Muscle layer of colon (tissue), 2 donors: ENCODE data around the gene ILK.

Experiments used
- H3K27ac ChIP-seq: one replicate; pipeline ENCODE4 v1.7.0; 2013; ENCODE audit warnings: low read depth, mild to moderate bottlenecking, low read length, moderate library complexity
- H3K27me3 ChIP-seq, 2 donors: one replicate each; pipeline ENCODE4 v1.7.0; 2013; ENCODE audit warnings: low read length in 2 of 2, mild to moderate bottlenecking in 2 of 2; ENCODE audit not compliant: insufficient read depth in 2 of 2, control insufficient read depth in 1 of 2
- H3K36me3 ChIP-seq: one replicate; pipeline ENCODE4 v1.7.0; 2013; ENCODE audit warnings: mild to moderate bottlenecking, low read length; ENCODE audit not compliant: insufficient read depth
- H3K4me1 ChIP-seq: one replicate; pipeline ENCODE4 v1.7.0; 2013; ENCODE audit warnings: mild to moderate bottlenecking, low read length; ENCODE audit not compliant: insufficient read depth
- H3K4me3 ChIP-seq, 2 donors: one replicate each; pipeline ENCODE4 v1.7.0; 2013; ENCODE audit warnings: low read length in 2 of 2, low read depth in 1 of 2, mild to moderate bottlenecking in 1 of 2, moderate library complexity in 1 of 2
- H3K9ac ChIP-seq: one replicate; pipeline ENCODE4 v1.7.0; 2013; ENCODE audit warnings: low read length
- H3K9me3 ChIP-seq: one replicate; pipeline ENCODE4 v1.7.0; 2013; ENCODE audit warnings: mild to moderate bottlenecking, low read length
- donor health status: abdominal sarcoma.
- donor health status: Adenocarcinoma of cecum.

Gene ILK

GRCh38 chr11:6627762-6628241 lies 24.2 kb downstream of the ILK start:
- H3K27ac ChIP-seq: no peak overlapping the region
- no peaks in the 10 kb centered on the region for H3K9me3 ChIP-seq
- no peaks in the 10 kb centered on the region for H3K4me1 ChIP-seq
- no peaks in the 10 kb centered on the region for H3K27me3 ChIP-seq
- H3K4me3 ChIP-seq: no peak overlapping the region
- no peak overlapping the region for H3K9ac ChIP-seq
- H3K36me3 ChIP-seq: peaks cover 83% of the 10 kb centered on the region

- Histone ChIP-seq H3K4me1 (no peaks in the 10 kb centered on the region), H3K36me3 (peaks cover 90% of the 10 kb centered on the region), H3K4me3 (no peak overlapping the region), H3K27ac (no peak overlapping the region), H3K9ac (no peak overlapping the region), H3K27me3 (no peaks in the 10 kb centered on the region), H3K9me3 (no peaks in the 10 kb centered on the region)
Observed at GRCh38 chr11:6628526-6628925, 25.0 kb downstream of the ILK start.

GRCh38 chr11:6629573-6629891 lies 26.0 kb downstream of the ILK start:
- Histone ChIP-seq H3K9ac (no peak overlapping the region), H3K4me1 (peaks cover under 1% of the 10 kb centered on the region), H3K9me3 (no peaks in the 10 kb centered on the region), H3K36me3 (peaks cover 88% of the 10 kb centered on the region), H3K27me3 (no peaks in the 10 kb centered on the region), H3K4me3 (no peak overlapping the region), H3K27ac (no peak overlapping the region)

- Histone ChIP-seq H3K4me1 (peaks cover 6% of the 10 kb centered on the region), H3K4me3 (no peak overlapping the region), H3K27ac (no peak overlapping the region), H3K27me3 (no peaks in the 10 kb centered on the region), H3K9me3 (no peaks in the 10 kb centered on the region), H3K36me3 (peaks cover 83% of the 10 kb centered on the region), H3K9ac (no peak overlapping the region)
Observed at GRCh38 chr11:6629892-6630631, 26.5 kb downstream of the ILK start.

GRCh38 chr11:6630632-6631291 lies 27.2 kb downstream of the ILK start:
- no peak overlapping the region for H3K9ac ChIP-seq
- no peaks in the 10 kb centered on the region for H3K27me3 ChIP-seq
- H3K4me3 ChIP-seq: no peak overlapping the region
- peaks cover 13% of the 10 kb centered on the region for H3K4me1 ChIP-seq
- no peaks in the 10 kb centered on the region for H3K9me3 ChIP-seq
- H3K27ac ChIP-seq: no peak overlapping the region
- peaks cover 76% of the 10 kb centered on the region for H3K36me3 ChIP-seq

GRCh38 chr11:6631361-6631890 lies 27.9 kb downstream of the ILK start:
- Histone ChIP-seq H3K4me1 (peaks cover 19% of the 10 kb centered on the region), H3K27me3 (no peaks in the 10 kb centered on the region), H3K9ac (no peak overlapping the region), H3K36me3 (peaks cover 69% of the 10 kb centered on the region), H3K27ac (no peak overlapping the region), H3K9me3 (no peaks in the 10 kb centered on the region), H3K4me3 (no peak overlapping the region)

- H3K36me3 ChIP-seq: peaks cover 60% of the 10 kb centered on the region
- no peak overlapping the region for H3K9ac ChIP-seq
- no peak overlapping the region for H3K4me3 ChIP-seq
- H3K4me1 ChIP-seq: peaks cover 29% of the 10 kb centered on the region
- H3K27ac ChIP-seq: no peak overlapping the region
- H3K9me3 ChIP-seq: no peaks in the 10 kb centered on the region
- H3K27me3 ChIP-seq: no peaks in the 10 kb centered on the region
Observed at GRCh38 chr11:6632116-6633073, 28.8 kb downstream of the ILK start.

- Histone ChIP-seq H3K36me3 (peaks cover 47% of the 10 kb centered on the region), H3K9ac (no peak overlapping the region), H3K27ac (no peak overlapping the region), H3K27me3 (no peaks in the 10 kb centered on the region), H3K9me3 (no peaks in the 10 kb centered on the region), H3K4me3 (no peak overlapping the region), H3K4me1 (peaks cover 42% of the 10 kb centered on the region)
Observed at GRCh38 chr11:6633422-6634408, 30.1 kb downstream of the ILK start.

GRCh38 chr11:6634534-6634933 lies 31.0 kb downstream of the ILK start:
- peak overlapping the region; percentile 67 for H3K27ac ChIP-seq
- H3K4me1 ChIP-seq: peaks cover 50% of the 10 kb centered on the region
- H3K27me3 ChIP-seq: no peaks in the 10 kb centered on the region
- peaks cover 41% of the 10 kb centered on the region for H3K36me3 ChIP-seq
- no peak overlapping the region for H3K9ac ChIP-seq
- H3K9me3 ChIP-seq: no peaks in the 10 kb centered on the region
- no peak overlapping the region for H3K4me3 ChIP-seq

GRCh38 chr11:6635082-6635932 lies 31.7 kb downstream of the ILK start:
- no peaks in the 10 kb centered on the region for H3K9me3 ChIP-seq
- H3K27me3 ChIP-seq: no peaks in the 10 kb centered on the region
- no peak overlapping the region for H3K4me3 ChIP-seq
- peak overlapping the region; percentile 67 for H3K27ac ChIP-seq
- H3K4me1 ChIP-seq: peaks cover 55% of the 10 kb centered on the region
- peaks cover 44% of the 10 kb centered on the region for H3K36me3 ChIP-seq
- peak overlapping the region; percentile 23 for H3K9ac ChIP-seq
